Neuronal stem cell (in vitro differentiated cells): ENCODE measurements around the gene UPK1A.

Experiments used
- DNase-seq: peaks from one replicate; pipeline ENCODE4 v3.0.0-alpha.2; 2013; ENCODE audit warnings: low spot score
- H2AFZ ChIP-seq: one replicate; pipeline ENCODE4 v1.6.1; 2013; ENCODE audit warnings: mild to moderate bottlenecking, low read length, inconsistent platforms
- H2AK5ac ChIP-seq: 2 replicates; pipeline ENCODE4 v1.6.1; 2013; ENCODE audit warnings: low read depth, mild to moderate bottlenecking, inconsistent platforms, low read length, moderate library complexity, mixed read lengths
- H2BK120ac ChIP-seq: 2 replicates; pipeline ENCODE4 v1.6.1; 2013; ENCODE audit warnings: low read depth, mild to moderate bottlenecking, inconsistent platforms, low read length, moderate library complexity, mixed read lengths
- H2BK12ac ChIP-seq: one replicate; pipeline ENCODE4 v1.6.1; 2013; ENCODE audit warnings: low read length, inconsistent platforms
- H2BK15ac ChIP-seq: 2 replicates; pipeline ENCODE4 v1.6.1; 2013; ENCODE audit warnings: mild to moderate bottlenecking, low read length, inconsistent platforms, mixed read lengths
- H2BK5ac ChIP-seq: one replicate; pipeline ENCODE4 v1.6.1; 2013; ENCODE audit warnings: inconsistent platforms, mild to moderate bottlenecking, low read length, moderate library complexity
- H3K14ac ChIP-seq: one replicate; pipeline ENCODE4 v1.6.1; 2013; ENCODE audit warnings: low read length, inconsistent platforms
- H3K18ac ChIP-seq: 2 replicates; pipeline ENCODE4 v1.6.1; 2013; ENCODE audit warnings: low read length, inconsistent platforms
- H3K23ac ChIP-seq: 2 replicates; pipeline ENCODE4 v1.6.1; 2013; ENCODE audit warnings: low read depth, mild to moderate bottlenecking, mixed read lengths, low read length, inconsistent platforms; ENCODE audit not compliant: poor library complexity
- H3K27ac ChIP-seq: replicated peaks from 3 replicates; pipeline ENCODE4 v1.5.1; 2013; ENCODE audit warnings: low read length, inconsistent platforms
- H3K27me3 ChIP-seq, 3 experiments: 2 replicates each; pipeline ENCODE4 v1.6.1; 2013; ENCODE audit warnings: low read length in 3 of 3, mild to moderate bottlenecking in 2 of 3, inconsistent platforms in 1 of 3, low read depth in 1 of 3, mixed read lengths in 1 of 3, moderate library complexity in 1 of 3; ENCODE audit not compliant: control insufficient read depth in 3 of 3, insufficient read depth in 3 of 3
- H3K36me3 ChIP-seq, 2 donors: replicated peaks in 1 of 2; 2 replicates each; pipeline ENCODE4 v1.6.1; 2013; ENCODE audit warnings: low read length in 2 of 2; ENCODE audit not compliant: control insufficient read depth in 2 of 2, insufficient read depth in 2 of 2
- H3K4ac ChIP-seq: 2 replicates; pipeline ENCODE4 v1.6.1; 2013; ENCODE audit warnings: inconsistent platforms, mild to moderate bottlenecking, low read length, moderate library complexity
- H3K4me1 ChIP-seq, 2 donors: 1 replicate in 1 of 2; 2 replicates in 1 of 2; pipeline ENCODE4 v1.6.1; 2013; ENCODE audit warnings: low read length in 2 of 2, low read depth in 1 of 2; ENCODE audit not compliant: control insufficient read depth in 2 of 2, insufficient read depth in 1 of 2
- H3K4me2 ChIP-seq: one replicate; pipeline ENCODE4 v1.6.1; 2013; ENCODE audit warnings: mild to moderate bottlenecking, low read length, inconsistent platforms; ENCODE audit not compliant: insufficient read depth, poor library complexity, severe bottlenecking
- H3K4me3 ChIP-seq, 2 donors: 2 replicates each; pipeline ENCODE4 v1.5.1; 2013; ENCODE audit warnings: low read length in 2 of 2, mild to moderate bottlenecking in 2 of 2, inconsistent platforms in 1 of 2, moderate library complexity in 1 of 2
- H3K79me1 ChIP-seq: one replicate; pipeline ENCODE4 v1.6.1; 2013; ENCODE audit warnings: low read depth, mild to moderate bottlenecking, inconsistent platforms, low read length, moderate library complexity
- H3K9ac ChIP-seq: one replicate; pipeline ENCODE4 v1.6.1; 2013; ENCODE audit warnings: mild to moderate bottlenecking, low read depth, low read length, inconsistent platforms; ENCODE audit not compliant: poor library complexity
- H3K9me3 ChIP-seq, 2 donors: replicated peaks in 1 of 2; 2 replicates each; pipeline versions ENCODE3 to v1.6.1; 2013; ENCODE audit warnings: low read length in 2 of 2, mild to moderate bottlenecking in 2 of 2, inconsistent platforms in 1 of 2, low read depth in 1 of 2, mixed read lengths in 1 of 2, moderate library complexity in 1 of 2; ENCODE audit not compliant: control insufficient read depth in 2 of 2, insufficient read depth in 1 of 2
- H4K8ac ChIP-seq: one replicate; pipeline ENCODE4 v1.6.1; 2013; ENCODE audit warnings: low read depth, mild to moderate bottlenecking, inconsistent platforms, low read length, moderate library complexity
- H4K91ac ChIP-seq: one replicate; pipeline ENCODE4 v1.6.1; 2013; ENCODE audit warnings: low read length, low read depth, mild to moderate bottlenecking, inconsistent platforms; ENCODE audit not compliant: poor library complexity
- WGBS, 2 donors: extraction: QIAGEN DNeasy Blood & Tissue Kit; methylation state at CpG; one replicate each; pipeline ENCODE4 v1.1.7; 2013; ENCODE audit warnings: missing lambda C conversion rate in 2 of 2, mixed read lengths in 1 of 2; ENCODE audit not compliant: insufficient read length in 2 of 2, insufficient replicate concordance in 1 of 2; ENCODE audit errors: extremely low coverage in 2 of 2; 5-methylcytosine and 5-hydroxymethylcytosine counted together

Gene UPK1A

GRCh38 chr19:35670686-35671085 is 4.4 kb downstream of the UPK1A start:
- H2BK12ac ChIP-seq: no peak overlapping the region
- no peak overlapping the region for H2BK15ac ChIP-seq
- no peak overlapping the region for H4K8ac ChIP-seq
- no peak overlapping the region for H2BK120ac ChIP-seq
- no peak overlapping the region for H3K14ac ChIP-seq
- no peak overlapping the region for H3K23ac ChIP-seq
- H2AFZ ChIP-seq: no peak overlapping the region
- peaks cover 0 to 3% of the 10 kb centered on the region in 2 donors for H3K9me3 ChIP-seq
- no peak overlapping the region for H3K27ac ChIP-seq
- no peak for DNase-seq
- WGBS, 2 donors: no CpG with 5 or more reads among the region's 1 CpG
- H3K4me1 ChIP-seq: peaks cover 0 to 5% of the 10 kb centered on the region in 2 donors
- H3K18ac ChIP-seq: no peak overlapping the region
- no peaks in the 10 kb centered on the region for H3K79me1 ChIP-seq
- H3K27me3 ChIP-seq: peaks cover 0 to 18% (median 10%) of the 10 kb centered on the region in 3 experiments
- H3K9ac ChIP-seq: no peak overlapping the region
- no peak overlapping the region for H4K91ac ChIP-seq
- no peak overlapping the region for H3K4ac ChIP-seq
- H2BK5ac ChIP-seq: no peak overlapping the region
- no peak overlapping the region for H3K4me2 ChIP-seq
- no peak overlapping the region for H3K4me3 ChIP-seq
- H2AK5ac ChIP-seq: no peak overlapping the region
- H3K36me3 ChIP-seq: no peaks in the 10 kb centered on the region

- Histone ChIP-seq H3K4ac (no peak overlapping the region), H2BK5ac (no peak overlapping the region), H4K8ac (no peak overlapping the region), H3K18ac (no peak overlapping the region), H3K27ac (no peak overlapping the region), H3K23ac (no peak overlapping the region), H3K4me1 (peaks cover 0 to 5% of the 10 kb centered on the region in 2 donors), H3K4me2 (no peak overlapping the region), H2AFZ (no peak overlapping the region), H2AK5ac (no peak overlapping the region), H3K27me3 (peaks cover 0 to 18% (median 10%) of the 10 kb centered on the region in 3 experiments), H3K9me3 (peaks cover 0 to 3% of the 10 kb centered on the region in 2 donors), H3K79me1 (no peaks in the 10 kb centered on the region), H3K14ac (no peak overlapping the region), H3K9ac (no peak overlapping the region), H2BK15ac (no peak overlapping the region), H2BK12ac (no peak overlapping the region), H3K4me3 (no peak overlapping the region), H3K36me3 (no peaks in the 10 kb centered on the region), H4K91ac (no peak overlapping the region), H2BK120ac (no peak overlapping the region)
- WGBS, 2 donors: no CpG with 5 or more reads among the region's 3 CpGs
- DNase-seq: no peak
Measured at GRCh38 chr19:35671818-35672217, 5.5 kb downstream of the UPK1A start.

- H3K23ac ChIP-seq: peak overlapping the region; percentile 52
- H3K14ac ChIP-seq: no peak overlapping the region
- DNase-seq: no peak
- no peaks in the 10 kb centered on the region for H3K36me3 ChIP-seq
- peaks cover 0 to 3% of the 10 kb centered on the region in 2 donors for H3K9me3 ChIP-seq
- no peak overlapping the region for H3K27ac ChIP-seq
- no peaks in the 10 kb centered on the region for H3K79me1 ChIP-seq
- H3K4me3 ChIP-seq: peak overlapping the region; percentile 22 to 77
- no peak overlapping the region for H4K91ac ChIP-seq
- H2BK120ac ChIP-seq: no peak overlapping the region
- H2BK15ac ChIP-seq: no peak overlapping the region
- H3K4me2 ChIP-seq: peak overlapping the region; percentile 58
- peak overlapping the region; percentile 92 for H2AFZ ChIP-seq
- H2BK12ac ChIP-seq: peak overlapping the region; percentile 30
- peak overlapping the region; percentile 84 for H3K18ac ChIP-seq
- peaks cover 0 to 5% of the 10 kb centered on the region in 2 donors for H3K4me1 ChIP-seq
- H3K4ac ChIP-seq: no peak overlapping the region
- H2BK5ac ChIP-seq: no peak overlapping the region
- H3K9ac ChIP-seq: peak overlapping the region; percentile 88
- H2AK5ac ChIP-seq: no peak overlapping the region
- H3K27me3 ChIP-seq: peaks cover 0 to 18% (median 10%) of the 10 kb centered on the region in 3 experiments
- peak overlapping the region; percentile 86 for H4K8ac ChIP-seq
- no CpG with 5 or more reads among the region's 39 CpGs for WGBS, 2 donors
Measured at GRCh38 chr19:35673121-35673804, 6.9 kb downstream of the UPK1A start.

GRCh38 chr19:35675589-35676140 is 9.3 kb downstream of the UPK1A start:
- Histone ChIP-seq H3K9me3 (peaks cover 0 to 3% of the 10 kb centered on the region in 2 donors), H3K79me1 (no peaks in the 10 kb centered on the region), H3K27me3 (peaks cover 0 to 23% (median 10%) of the 10 kb centered on the region in 3 experiments), H3K4ac (no peak overlapping the region), H3K9ac (peak overlapping the region; percentile 21), H3K4me1 (peaks cover 0 to 5% of the 10 kb centered on the region in 2 donors), H3K18ac (peak overlapping the region; percentile 17), H2BK12ac (peak overlapping the region; percentile 84), H2BK5ac (no peak overlapping the region), H3K36me3 (no peaks in the 10 kb centered on the region), H3K4me2 (no peak overlapping the region), H3K14ac (peak overlapping the region; percentile 82), H2BK120ac (no peak overlapping the region), H4K8ac (peak overlapping the region; percentile 48), H2BK15ac (no peak overlapping the region), H3K4me3 (no peak overlapping the region), H3K23ac (no peak overlapping the region), H3K27ac (no peak overlapping the region), H2AFZ (no peak overlapping the region), H2AK5ac (peak overlapping the region; percentile 75), H4K91ac (no peak overlapping the region)
- no CpG with 5 or more reads among the region's 15 CpGs for WGBS, 2 donors
- no peak for DNase-seq
